Calu3 (cell line): ENCODE measurements around the gene DIAPH1. TPM values are rescaled to one million over a fixed set of nuclear protein-coding genes. Genes with fewer than 3 reads are reported as not detected.
"Not testable (repeated sequence)": the region's sequence is repeated elsewhere in the genome, so short reads cannot be mapped to it uniquely, and the experiment has no call there.

ENCODE experiments used
- BruUV-seq: library from RNA; stranded (reverse); fragments of 400-500 nt; replicated peaks from 2 replicates; lab custom pipeline; 2021; lab: Mats Ljungman, UMichigan
- CTCF ChIA-PET: fragments of 300-600 bp; sonication (Branson Sonifier 250); formaldehyde crosslinking; loops from one replicate; lab custom pipeline; 2022; ENCODE audit warnings: antibody characterized with exemption; lab: Charles Lee
- DNase-seq: peaks from one replicate; pipeline ENCODE4 v3.0.0; 2022
- H3K27ac Mint-ChIP-seq: one replicate; pipeline ENCODE4 v1.8.0; 2022; ENCODE audit warnings: mixed read lengths; ENCODE audit not compliant: unreplicated experiment
- H3K27me3 Mint-ChIP-seq: one replicate; pipeline ENCODE4 v1.8.0; 2022; ENCODE audit warnings: mixed read lengths; ENCODE audit not compliant: unreplicated experiment
- H3K36me3 Mint-ChIP-seq: one replicate; pipeline ENCODE4 v1.8.0; 2022; ENCODE audit warnings: mild to moderate bottlenecking, moderate library complexity, mixed read lengths; ENCODE audit not compliant: insufficient read depth, unreplicated experiment
- H3K4me1 Mint-ChIP-seq: one replicate; pipeline ENCODE4 v1.8.0; 2022; ENCODE audit warnings: mild to moderate bottlenecking, low read depth, mixed read lengths; ENCODE audit not compliant: unreplicated experiment
- H3K4me3 Mint-ChIP-seq: one replicate; pipeline ENCODE4 v1.8.0; 2022; ENCODE audit warnings: mild to moderate bottlenecking, low read depth, moderate library complexity, mixed read lengths; ENCODE audit not compliant: unreplicated experiment
- H3K9me3 Mint-ChIP-seq: one replicate; pipeline ENCODE4 v1.8.0; 2022; ENCODE audit warnings: low read depth, mixed read lengths; ENCODE audit not compliant: unreplicated experiment
- CTCF ChIP-seq: fragments of 200-600 bp; IDR thresholded peaks from one replicate; pipeline ENCODE4 v1.8.0; 2022; ENCODE audit warnings: antibody characterized with exemption; ENCODE audit not compliant: unreplicated experiment
- intact Hi-C: fragments of 100-400 bp; cut with micrococcal nuclease; formaldehyde crosslinking; loops from one replicate; pipeline ENCODE4 v1.10.0; 2022; ENCODE audit not compliant: unreplicated experiment
- total RNA-seq: library from RNA; stranded (reverse); gene quantifications from 2 replicates; pipeline ENCODE4 v1.2.3, GENCODE V29; 2022

Gene DIAPH1
- total RNA-seq, 1 experiment from 2014 or later, result 219 TPM

GRCh38 chr5:141611289-141611688, 7.5 kb downstream of the DIAPH1 start:
- CTCF ChIA-PET, result no interaction called here
- DNase-seq, result no peak

DNA sequence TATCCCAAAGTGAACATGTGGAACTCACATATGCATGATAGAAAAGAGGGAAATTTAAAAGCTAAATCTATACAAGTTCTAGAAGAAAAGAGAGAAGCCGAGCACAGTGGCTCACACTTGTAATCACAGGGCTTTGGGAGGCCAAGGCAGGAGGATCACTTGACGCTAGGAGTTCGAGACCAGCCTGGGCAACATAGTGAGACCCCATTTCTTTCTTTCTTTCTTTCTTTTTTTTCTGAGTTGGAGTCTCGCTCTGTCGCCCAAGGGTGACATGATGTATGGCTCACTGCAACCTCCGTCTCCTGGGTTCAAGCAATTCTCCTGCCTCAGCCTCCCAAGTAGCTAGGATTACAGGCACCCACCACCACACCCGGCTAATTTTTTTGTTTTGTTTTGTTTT, 8.9 kb downstream of the DIAPH1 start:
- not testable (repeated sequence) for H3K27me3 Mint-ChIP-seq
- Mint-ChIP-seq H3K4me1 (peaks cover 56% of the 10 kb centered on the region), H3K27ac (peak overlapping the region; percentile 68)

More at GRCh38 chr5:141611289-141611688, 7.5 kb downstream of the DIAPH1 start:
- no peaks in the 10 kb centered on the region for H3K27me3 Mint-ChIP-seq
- no peaks in the 10 kb centered on the region for H3K9me3 Mint-ChIP-seq
- H3K4me1 Mint-ChIP-seq, result peaks cover 54% of the 10 kb centered on the region
- H3K27ac Mint-ChIP-seq, result peak overlapping the region; percentile 22
- no peak overlapping the region for H3K4me3 Mint-ChIP-seq
- intact Hi-C loops, result no loop called here
- BruUV-seq, result no TSS peak
- peaks cover 21% of the 10 kb centered on the region for H3K36me3 Mint-ChIP-seq
- no peak for TF ChIP-seq CTCF

GRCh38 chr5:141609044-141609443, 9.8 kb downstream of the DIAPH1 start:
- Mint-ChIP-seq H3K9me3 (no peaks in the 10 kb centered on the region), H3K27me3 (no peaks in the 10 kb centered on the region), H3K4me3 (no peak overlapping the region), H3K36me3 (peaks cover 25% of the 10 kb centered on the region), H3K27ac (peak overlapping the region; percentile 68), H3K4me1 (peaks cover 64% of the 10 kb centered on the region)
- intact Hi-C loops, result no loop called here
- DNase-seq, result no peak
- BruUV-seq, result no TSS peak
- TF ChIP-seq CTCF, result no peak
- CTCF ChIA-PET, result interaction anchor here (0.9 to 1.2 kb wide), 3 partner anchors 10 to 45 kb away, joined by 5 to 7 read pairs (median 6); partner anchors contain the start of gene DIAPH1

More for the DNA sequence above, 8.9 kb downstream of the DIAPH1 start:
- CTCF ChIA-PET, DNase-seq, BruUV-seq, intact Hi-C loops, H3K9me3 Mint-ChIP-seq, H3K4me3 Mint-ChIP-seq: not testable (repeated sequence)
- H3K36me3 Mint-ChIP-seq, result peaks cover 18% of the 10 kb centered on the region

- intact Hi-C loops, result no loop called here
- DNase-seq, result peak; percentile 19
- no TSS peak for BruUV-seq
Measured at GRCh38 chr5:141608557-141608956, 10.2 kb downstream of the DIAPH1 start.

More at GRCh38 chr5:141608557-141608956, 10.2 kb downstream of the DIAPH1 start:
- CTCF ChIA-PET, result interaction anchor here (0.9 to 1.2 kb wide), 3 partner anchors 10 to 45 kb away, joined by 5 to 7 read pairs (median 6); partner anchors contain the start of gene DIAPH1
- Mint-ChIP-seq H3K4me3 (no peak overlapping the region), H3K36me3 (peaks cover 25% of the 10 kb centered on the region), H3K27me3 (no peaks in the 10 kb centered on the region), H3K9me3 (no peaks in the 10 kb centered on the region), H3K4me1 (peaks cover 67% of the 10 kb centered on the region), H3K27ac (peak overlapping the region; percentile 57)
- no peak for TF ChIP-seq CTCF
